NCI-H82 (cell line): ENCODE measurements around the gene TMEM263.
"Not testable (repeated sequence)": the region's sequence is repeated elsewhere in the genome, so short reads cannot be mapped to it uniquely, and the experiment has no call there.

Experiments used
- DNase-seq: peaks from one replicate; lab custom pipeline; 2025; lab: John Stamatoyannopoulos, UW

TMEM263 gene

DNA sequence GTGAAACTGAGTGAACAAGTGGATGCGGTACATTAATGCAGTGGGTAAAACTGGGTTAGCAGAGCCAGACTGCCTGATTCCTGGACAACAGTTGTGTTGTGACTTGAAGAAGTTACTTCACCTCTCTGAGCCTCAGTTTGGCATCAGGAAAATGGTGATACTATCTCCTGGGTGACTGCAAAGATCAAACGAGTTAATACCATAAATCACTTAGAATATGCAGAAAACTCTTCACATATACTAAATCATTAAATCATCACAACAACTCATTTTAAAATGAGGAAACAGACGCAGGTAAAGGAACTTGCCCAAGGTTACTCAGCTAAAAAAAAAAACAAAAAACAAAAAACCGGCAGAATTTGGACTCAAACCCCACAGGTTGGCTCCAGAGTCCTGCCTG lies 30.4 kb downstream of the TMEM263 start:
- no peak for DNase-seq

DNA sequence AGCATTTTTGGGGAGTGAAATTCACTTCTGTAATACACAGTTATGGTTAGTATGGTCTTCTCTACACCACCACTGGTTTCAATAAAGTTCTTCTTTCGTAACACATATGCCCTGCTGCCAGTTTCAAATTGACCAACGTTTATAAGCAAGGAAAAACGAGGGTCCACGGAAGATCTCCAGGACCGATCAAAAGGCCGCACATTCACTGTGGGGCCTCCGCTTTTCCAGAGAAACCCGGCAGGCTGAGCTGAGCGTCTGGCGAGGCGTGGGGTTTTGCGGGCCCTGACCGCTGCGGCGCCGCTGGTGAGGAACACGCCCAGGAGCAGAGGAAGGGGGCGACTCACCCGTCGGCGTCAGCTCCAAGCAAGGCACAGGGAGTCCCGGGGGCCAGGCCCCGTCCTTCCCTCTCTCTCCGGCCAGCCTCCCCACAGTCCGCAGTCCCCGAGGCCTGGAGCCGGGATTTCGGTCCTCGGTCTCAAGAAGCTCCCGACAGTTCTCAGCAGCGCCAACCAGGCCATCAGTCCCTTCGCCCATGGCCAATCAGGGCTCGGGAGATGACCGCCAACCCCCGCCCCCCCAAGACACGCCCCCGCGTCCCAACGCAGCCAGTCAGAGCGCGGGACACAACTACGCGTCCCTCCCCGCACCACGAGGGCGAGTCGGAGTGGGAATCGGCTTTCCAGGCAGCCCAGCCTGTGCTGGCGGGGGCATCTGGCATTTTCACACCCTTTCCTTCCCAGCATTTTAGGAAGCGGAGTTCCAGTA lies 31.1 kb downstream of the TMEM263 start, which contains the start of gene MTERF2:
Gene MTERF2, minus strand, starts transcription at position 522 of the 765 bp plus-strand sequence. CDS start 8,432 bp downstream, outside the sequence.
- peak; percentile 98 for DNase-seq

DNA sequence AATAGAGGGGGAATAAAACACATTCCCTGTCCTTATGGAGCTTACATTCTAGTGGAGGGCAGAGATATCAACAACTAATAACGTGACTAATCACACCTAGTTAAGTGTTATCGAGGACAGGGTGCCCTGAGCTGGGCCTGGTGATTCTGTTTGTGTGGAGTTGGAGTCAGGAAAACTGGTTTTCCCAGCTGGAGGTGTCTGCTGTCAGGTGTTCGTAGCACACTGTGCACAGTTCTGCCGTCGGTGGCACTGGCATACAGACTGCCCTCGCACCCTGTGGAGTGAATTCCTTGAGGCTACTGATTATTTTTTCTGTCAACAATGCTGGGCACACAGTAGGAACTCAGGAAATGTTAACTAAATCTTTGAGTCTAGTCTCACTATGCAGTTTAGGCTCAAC lies 32.1 kb downstream of the TMEM263 start:
- DNase-seq, result no peak

DNA sequence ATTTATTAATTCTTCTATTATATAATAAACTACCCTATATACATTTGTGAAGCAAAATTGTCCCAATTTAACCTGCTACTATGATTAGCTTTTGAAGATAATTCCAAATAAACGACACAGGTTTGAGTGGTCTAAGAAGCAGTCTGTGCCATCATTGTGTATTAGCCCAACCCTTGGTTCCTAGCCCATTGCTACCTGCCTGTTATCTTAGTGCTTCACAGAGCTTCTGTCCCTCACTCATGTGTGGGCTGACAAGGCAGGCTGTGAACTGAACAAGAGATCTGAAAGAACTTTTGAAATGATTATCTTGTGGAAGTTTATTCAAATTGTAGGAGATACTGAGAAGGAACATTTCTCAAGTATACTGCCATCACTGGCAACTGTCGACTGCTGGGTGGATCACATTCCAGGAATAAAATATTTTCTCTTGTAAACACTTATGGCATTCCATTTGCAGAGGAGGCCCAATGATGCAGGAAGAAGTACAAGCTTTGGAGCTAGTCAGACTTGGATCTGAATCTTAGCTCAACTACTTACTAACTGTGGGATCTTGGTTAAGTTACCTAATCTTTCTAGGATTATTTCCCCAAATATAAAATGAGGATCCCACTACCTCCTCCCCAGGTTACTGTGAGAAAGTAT lies 39.0 kb downstream of the TMEM263 start:
- DNase-seq, result no peak

DNA sequence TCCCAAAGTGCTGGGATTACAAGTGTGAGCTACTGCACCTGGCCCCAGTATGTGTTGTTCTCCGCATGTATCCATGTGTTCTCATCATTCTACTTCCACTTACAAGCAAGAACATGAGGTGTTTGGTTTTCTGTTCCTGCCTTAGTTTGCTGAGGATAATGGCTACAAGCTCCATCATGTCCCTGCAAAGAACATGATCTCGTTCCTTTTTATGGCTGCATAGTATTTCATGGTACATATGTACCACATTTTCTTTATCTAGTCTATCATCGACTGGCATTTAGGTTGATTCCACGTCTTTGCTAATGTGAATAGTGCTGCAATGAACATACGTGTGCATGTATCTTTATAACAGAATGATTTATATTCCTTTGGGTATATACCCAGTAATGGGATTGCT lies 40.4 kb downstream of the TMEM263 start:
- DNase-seq, result not testable (repeated sequence)

DNA sequence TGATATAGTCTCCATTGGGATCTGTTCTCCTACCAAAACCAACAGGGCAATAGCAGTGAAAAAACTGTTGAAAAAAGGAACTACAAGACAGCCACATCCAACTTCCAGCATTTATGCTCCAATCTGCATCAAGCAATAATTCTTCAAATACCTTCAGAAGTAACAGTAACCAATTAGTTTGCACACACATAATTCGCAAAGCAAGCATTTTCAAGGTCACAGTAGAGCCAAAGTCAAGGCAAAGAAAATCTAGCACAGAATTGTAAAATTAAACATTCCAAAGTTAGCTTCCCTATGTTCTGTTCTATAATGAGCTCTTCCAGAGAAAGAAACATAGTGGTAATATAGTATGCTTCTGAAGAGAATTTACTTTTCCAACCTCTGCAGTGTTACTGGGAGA lies 42.2 kb downstream of the TMEM263 start:
- DNase-seq, result no peak

DNA sequence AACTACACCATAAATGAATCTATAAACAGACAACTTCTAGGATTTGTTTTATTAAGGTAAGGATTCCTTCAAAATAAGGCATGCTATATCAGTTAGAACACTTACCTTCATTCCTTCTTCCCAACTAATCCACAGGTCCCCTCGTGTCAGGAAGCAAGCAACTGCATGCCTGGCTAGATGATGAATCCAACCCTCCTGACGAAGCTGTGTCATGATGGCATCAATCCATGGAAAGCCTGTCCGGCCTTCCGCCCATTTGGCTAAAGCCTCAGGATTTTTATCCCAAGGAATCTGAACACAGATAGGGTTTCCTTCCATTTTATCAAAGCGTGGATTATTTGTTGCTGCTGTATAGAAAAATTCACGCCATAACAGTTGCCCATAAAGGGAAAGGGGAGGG lies 43.7 kb downstream of the TMEM263 start:
- DNase-seq, result no peak

DNA sequence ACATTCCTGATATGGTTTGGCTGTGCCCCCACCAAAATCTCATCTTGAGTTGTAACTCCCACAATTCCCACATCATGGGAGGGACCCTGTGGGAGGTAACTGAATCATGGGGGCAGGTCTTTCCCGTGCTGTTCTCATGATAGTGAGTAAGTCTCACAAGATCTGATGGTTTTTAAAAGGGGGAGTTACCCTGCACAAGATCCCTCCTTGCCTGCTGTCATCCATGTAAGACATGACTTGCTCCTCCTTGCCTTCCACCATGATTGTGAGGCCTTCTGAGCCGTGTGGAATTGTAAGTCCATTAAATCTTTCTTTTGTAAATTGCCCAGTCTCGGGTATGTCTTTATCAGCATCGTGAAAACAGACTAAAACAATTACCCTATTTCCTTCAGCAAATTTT lies 47.0 kb downstream of the TMEM263 start:
- DNase-seq, result not testable (repeated sequence)

DNA sequence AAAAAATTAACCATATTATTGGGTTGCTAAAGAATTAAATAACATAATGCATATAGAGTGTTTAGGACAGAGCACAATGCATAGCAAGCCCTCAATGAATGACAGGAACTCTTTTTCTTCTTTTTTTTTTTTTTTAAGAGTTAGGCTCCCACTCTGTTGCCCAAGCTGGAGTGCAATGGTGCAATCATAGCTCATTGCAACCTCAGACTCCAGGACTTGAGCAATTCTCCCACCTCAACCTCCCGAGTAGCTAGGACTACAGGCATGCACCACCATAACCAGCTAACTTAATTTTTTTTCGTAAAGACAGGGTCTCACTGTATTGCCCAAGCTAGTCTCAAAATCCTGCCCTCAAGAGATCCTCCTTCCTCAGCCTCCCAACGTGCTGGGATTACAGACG lies 51.7 kb downstream of the TMEM263 start:
- DNase-seq, result no peak

DNA sequence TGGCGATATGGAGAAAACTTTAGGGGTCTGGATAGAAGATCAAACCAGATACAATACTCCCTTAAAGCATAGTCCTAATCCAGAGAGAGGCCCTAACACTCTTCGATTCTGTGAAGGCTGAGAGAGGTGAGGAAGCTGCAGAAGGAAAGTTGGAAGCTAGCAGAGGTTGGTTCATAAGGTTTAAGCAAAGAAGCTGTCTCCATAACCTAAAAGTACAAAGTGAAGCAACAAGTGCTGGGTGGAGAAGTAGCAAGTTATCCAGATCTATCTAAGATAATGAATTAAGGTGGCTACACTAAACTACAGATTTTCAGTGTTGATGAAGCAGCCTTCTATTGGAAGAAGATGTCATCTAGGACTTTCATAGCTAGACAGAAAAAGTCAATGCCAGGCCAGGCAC lies 55.8 kb downstream of the TMEM263 start:
- DNase-seq, result no peak

DNA sequence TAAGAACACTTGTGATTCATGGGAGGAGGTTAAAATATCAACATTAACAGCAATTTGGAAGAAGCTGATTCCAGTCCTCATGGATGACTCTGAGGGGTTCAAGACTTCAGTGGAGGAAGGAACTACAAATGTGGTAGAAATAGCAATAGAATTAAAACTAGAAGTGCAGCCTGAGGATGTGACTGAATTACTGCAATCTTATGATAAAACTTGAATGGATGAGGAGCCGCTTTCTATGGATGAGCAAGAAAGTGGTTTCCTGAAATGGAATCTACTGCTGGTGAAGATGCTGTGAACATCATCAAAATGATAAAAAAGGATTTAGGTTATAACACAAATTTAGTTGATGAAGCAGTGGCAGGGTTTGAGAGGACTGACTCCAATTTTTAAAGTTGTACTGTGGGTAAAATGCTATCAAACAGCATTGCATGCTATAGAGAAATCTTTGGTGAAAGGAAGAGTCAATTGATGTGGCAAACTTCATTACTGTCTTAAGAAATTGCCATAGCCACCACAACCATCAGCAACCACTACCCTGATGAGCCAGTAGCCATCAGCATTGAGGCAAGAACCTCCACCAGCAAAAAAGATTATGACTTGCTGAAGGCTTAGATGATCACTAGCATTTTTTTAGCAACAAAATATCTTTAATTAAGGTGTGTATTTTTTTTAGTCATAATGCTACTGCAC lies 57.2 kb downstream of the TMEM263 start:
- DNase-seq, result no peak

DNA sequence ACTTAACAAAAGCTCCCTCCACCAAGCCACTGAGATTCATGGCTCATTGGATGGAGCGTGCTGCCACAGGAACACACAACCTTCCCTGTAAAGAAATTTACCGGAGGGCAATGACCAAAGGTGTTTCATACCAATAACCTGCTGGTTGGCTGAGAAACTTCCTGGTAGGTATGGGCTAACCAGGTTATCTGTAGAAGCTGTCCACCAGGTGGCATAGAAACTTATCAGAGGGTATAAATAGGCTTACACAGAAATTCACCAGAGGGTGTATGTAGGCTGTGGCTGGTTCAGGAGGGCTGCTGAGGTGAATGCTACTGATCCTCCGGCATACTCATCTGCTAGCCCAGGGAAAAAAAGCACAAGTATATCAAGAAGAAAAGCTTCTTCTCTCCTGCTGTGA lies 58.3 kb downstream of the TMEM263 start:
- DNase-seq, result peak; percentile 47

DNA sequence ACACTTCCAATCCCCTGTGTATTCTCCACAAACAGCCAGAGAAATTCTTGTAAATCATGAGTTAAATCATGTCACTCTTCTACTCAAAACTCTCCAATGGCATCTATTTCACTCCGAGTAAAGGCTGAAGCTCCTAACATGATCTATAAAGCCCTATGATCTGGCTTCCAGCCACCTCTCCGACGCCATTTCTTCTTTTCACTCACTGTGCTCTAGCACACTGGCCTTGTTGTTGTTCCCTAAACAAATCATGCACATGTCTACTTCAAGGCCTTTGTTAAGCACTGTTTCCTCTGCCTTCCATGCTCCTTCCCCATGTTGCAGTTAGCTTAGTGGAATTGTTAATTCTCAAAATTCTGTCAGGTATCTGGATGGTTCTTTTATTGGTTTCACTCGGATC lies 61.3 kb downstream of the TMEM263 start:
- no peak for DNase-seq

DNA sequence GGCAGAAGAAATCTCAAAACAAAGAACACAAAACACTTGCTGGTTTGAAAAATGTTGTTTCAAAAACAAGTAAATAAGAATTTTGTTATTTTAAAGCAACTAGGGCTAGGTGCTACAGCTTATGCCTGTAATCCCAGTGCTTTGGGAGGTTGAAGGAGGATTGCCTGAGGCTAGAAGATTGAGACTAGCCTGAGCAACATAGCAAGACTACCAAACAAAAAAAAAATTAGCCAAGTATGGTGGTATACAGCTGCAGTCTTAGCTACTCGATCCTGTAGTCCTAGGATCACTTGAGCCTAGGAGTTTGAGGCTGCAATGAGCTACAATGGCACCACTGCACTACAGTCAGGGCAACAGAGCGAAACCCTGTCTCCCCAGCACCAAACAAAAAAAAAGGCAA lies 63.8 kb downstream of the TMEM263 start:
- no peak for DNase-seq
